GM18909 (cell line): ENCODE data around the gene SLC9A7.
A peak's percentile ranks its signal among the peaks of the same experiment; 100 is the strongest.
"Not testable (repeated sequence)": the region's sequence is repeated elsewhere in the genome, so short reads cannot be mapped to it uniquely, and the experiment has no call there.

Experiments used
- ATAC-seq: cut with Tn5 transposase; IDR thresholded peaks from one replicate; pipeline ENCODE4 v1.9.1; 2021; ENCODE audit warnings: mild to moderate bottlenecking; ENCODE audit not compliant: unreplicated experiment, poor library complexity

Gene SLC9A7

DNA sequence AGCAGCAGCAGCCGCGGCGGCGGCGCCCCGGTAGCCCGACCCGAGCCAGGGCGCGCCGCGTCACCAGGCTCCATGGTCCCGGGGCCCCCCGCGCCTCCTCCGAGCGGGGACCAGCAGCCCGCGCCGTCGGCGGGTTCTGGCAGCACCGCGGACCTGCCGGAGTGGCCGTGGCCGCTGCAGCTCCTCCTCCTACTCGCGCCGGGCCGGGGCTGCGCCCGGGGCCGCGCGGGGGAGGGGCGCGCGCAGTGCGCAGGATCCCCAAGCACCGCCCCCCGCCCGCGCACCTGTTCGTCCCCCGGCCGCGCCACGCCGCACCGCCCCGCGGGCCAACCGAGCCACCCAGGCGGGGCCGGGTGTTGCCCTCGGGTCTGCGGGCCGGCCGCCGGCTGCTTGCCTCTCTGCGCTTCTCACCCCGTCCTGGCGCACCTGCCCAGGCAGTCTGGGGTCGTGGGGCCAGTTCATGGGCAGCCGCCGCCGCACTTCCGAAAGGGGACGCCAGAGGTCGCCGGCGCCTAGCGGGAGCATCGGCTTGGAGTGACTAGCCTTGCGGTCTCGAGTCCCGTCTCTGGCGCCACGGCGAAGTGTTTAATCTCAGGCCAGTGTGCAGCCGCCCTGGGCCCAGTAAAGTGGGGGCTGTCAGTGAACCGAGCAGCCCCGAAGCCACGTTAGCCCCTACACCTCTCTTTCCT is at the start of gene SLC9A7:
Gene SLC9A7, minus strand, starts transcription at position 163 of the 689 bp plus-strand sequence. Its CDS starts 89 bp downstream, at position 74.
- ATAC-seq = peak; percentile 70

DNA sequence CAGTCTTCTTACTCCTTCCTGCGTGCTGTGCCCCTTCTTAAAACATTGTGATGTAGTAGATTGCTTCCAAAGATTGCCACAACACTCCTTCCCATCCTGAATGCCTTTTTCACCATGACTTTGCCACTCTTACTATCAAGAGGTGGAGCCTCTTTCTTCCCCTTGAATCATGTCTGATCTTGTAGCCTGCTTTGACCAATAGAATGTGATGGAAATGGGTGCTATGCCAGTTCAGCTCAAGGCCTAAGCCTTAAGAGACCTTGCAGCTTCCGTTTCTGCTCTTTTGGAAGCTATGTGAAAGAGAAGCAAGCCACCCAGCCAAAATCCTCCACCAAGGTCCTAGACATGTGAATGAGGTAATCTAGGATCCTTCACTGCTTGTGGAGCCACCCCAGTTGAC is 46.4 kb upstream of the SLC9A7 start:
- no peak for ATAC-seq

DNA sequence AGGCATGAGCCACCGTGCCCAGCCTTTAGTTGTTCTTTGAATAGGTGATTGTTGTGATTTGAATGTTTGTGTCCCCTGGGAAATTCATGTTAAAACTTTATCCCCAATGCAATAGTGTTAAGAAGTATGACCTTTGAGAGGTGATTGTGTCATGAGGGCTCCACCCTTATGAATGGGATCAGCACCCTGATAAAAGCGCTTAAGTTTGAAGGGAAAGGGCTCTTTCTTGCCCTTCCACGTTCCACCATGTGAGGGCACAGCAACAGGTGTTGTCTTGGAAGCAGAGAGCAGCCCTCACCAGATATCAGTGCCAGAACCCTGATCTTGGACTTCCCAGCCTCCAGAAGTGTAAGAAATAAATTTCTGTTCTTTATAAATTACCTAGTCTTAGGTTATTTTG is 44.2 kb upstream of the SLC9A7 start:
- ATAC-seq = no peak

DNA sequence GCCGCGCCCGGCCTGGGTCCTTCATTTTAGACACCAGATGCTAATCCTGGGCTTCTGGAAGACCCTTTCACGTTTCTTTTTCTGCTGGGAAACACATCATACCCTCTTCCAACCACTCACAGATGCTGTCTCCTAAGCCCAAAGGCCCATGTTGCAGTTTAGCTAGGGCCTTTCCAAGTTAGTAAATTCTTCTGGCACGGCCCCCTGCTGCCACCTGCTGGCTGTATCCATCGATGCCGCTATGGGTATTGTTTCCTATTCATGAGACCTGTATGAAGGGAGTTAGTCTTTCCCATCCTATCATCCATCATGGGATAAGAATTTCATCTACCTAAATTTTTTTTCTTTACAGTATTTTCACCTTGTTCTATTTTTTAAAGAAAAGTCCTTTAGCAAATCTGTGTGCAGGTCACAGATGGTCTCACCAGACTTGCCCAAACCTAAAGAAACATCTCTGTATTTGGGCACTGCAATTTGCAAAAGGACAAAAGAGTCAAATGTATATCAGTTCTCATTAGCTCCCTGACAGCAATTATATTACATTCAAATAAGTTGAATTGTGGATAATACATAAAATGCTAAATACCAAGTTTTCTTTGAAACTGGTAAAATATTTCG is 37.8 kb upstream of the SLC9A7 start:
- ATAC-seq = peak; percentile 73

DNA sequence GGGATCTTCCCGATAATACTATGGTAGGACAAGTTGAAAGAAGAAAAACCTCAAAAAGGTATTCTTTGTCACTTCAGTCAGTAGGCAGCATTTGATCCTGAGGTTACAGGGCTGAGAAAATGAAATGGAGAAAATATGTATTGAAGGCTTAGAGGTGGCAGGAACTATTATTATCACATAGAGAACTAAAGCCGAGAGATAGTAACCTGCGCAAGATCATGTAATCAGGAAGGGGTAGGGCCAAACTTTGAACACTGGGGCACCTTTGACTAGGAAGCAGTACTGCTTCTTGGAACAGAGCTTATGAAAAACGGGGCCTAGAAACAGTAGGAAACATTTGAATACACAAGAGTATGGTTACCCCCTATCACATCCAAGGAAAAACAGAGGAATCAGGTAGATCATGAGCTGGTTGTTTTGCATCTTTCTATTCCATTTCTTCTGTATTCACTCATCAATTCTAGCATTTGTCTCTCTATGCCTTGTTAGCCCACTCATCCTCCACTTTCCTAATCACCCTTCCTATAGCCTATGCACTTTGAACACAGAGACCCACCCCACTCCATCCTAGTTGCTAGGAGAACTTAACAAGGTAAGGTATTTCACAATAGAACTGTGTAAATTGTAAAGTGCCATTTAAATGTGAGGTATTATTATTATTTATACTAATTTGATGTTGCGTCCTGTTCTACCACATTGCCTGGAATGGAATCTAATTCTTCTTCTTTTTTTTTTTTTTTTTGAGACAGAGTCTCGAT is 34.6 kb upstream of the SLC9A7 start:
- ATAC-seq = no peak

GRCh38 chrX:46792810-46793188 is 33.9 kb upstream of the SLC9A7 start:
- ATAC-seq = no peak

DNA sequence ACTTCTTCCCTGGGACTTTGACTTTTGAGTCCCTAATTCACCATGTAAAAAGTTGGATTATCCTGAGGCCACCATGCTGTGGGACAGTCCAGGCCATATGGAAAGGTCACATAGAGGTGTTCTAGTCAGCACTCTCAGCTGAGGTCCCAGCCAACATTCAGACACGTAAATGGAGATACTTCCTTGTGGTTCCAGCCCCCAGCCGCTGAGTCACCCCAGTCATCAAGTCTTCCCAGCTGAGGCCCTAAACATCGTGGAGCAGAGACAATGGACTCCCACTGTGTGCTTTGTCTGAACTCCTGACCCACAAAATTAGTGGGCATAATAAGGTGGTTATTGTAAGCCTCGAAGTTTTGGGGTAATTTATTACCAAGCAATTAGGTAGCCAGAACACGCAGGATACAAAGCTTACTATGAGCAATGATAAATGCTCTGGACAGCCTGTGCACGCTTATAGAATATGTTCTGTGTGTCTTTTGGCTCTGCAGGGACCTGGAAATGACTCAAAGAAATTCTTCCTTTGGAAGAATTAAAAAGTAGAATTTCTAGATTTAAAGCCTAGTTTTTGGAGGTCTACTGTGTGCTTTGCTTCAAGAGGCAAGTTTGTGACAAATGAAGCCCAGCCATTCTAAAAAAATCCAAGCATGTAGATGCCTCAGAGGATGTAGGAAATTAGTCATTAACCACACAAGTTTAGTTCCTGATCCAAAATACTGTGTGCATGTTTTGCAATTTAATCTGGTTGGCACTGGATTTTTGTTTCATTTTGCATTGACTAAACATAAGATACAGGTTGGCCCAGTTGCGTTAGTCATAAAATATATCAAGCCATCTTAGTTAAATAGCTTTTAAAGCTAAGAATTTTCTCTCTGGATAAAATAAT is 33.2 kb upstream of the SLC9A7 start:
- no peak for ATAC-seq

DNA sequence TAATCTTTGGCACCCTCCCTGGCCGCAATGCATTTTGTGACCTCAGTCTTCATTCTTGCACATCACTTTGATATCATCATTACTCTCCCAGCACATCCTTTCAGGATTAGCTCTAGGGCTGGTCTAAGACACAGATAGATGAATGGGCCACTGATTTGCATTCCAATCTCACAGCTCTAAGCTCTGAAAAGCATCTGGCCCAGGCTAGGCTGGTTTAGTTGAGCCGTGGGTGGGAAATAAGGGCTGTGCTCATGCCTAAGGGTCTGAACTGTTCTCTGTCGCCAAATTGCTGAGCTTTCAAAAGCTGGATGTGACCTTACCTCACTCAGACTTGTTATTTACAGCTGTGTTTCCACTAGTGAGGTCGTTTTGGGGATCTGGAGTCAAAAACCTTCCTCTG is 30.0 kb upstream of the SLC9A7 start:
- no peak for ATAC-seq

- not testable (repeated sequence) for ATAC-seq
These were observed 25.5 kb upstream of the SLC9A7 start for GRCh38 chrX:46784437-46784836.

DNA sequence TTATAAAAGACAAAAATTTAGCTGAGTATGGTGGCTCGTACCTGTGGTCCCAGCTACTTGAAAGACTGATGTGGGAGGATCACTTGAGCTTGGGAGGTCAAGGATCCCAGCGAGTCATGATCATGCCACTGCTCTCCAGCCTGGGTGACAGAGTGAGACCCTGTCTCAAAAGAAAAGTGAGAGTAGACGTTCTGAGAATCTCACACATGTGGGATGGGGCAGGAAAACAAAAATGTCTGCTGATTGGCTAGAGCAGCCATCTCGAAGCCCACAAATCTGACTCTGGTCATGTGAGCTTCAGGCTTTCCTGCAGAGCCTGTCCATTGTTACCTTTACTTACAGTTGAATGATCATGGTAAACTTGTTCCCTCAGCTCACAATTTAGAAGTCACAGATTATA is 23.1 kb upstream of the SLC9A7 start:
- no peak for ATAC-seq

DNA sequence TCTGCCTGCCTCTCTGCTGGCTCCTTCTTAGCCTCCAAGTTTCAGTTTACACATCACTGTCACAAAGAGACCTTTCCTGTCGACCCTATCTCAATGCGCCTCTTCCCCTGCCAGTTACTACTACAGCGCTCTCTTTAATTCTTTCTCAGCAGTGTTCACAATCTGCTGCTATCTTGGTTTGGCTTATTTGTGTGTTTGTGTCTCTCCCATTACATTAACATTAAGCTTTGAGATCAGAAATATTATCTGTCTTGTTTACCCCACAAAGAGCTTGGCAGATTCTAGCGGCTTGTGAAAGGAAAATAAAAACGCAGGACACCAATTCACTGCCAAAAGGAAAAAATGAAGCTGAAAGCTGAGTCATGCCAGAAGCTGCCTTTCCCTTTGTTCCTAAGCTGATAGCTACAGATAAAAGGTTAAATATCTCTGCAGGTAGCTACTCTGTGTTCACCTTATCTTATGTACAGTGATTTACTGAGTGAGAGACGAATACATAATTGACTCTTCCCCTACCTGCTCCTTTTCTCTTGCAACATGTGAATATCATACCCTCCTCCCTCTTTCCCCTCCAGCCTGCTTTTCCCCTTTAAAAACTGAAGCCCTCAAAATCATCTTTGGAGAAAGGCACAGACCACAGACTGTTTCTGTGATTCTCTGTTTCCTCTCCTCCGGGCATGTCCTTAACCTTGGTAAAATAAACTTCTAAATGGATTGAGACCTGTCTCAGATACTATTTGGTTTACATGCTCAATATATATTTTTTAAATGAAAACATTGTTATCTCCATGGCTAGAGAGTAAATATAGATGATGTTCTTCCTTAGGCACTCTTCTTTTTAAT is 19.3 kb upstream of the SLC9A7 start:
- ATAC-seq = no peak

- ATAC-seq = no peak
These were observed 11.9 kb upstream of the SLC9A7 start for GRCh38 chrX:46770817-46771163.

- no peak for ATAC-seq
These were observed 11.3 kb upstream of the SLC9A7 start for GRCh38 chrX:46770000-46770816.

GRCh38 chrX:46762963-46763362 is 4.0 kb upstream of the SLC9A7 start:
- no peak for ATAC-seq

DNA sequence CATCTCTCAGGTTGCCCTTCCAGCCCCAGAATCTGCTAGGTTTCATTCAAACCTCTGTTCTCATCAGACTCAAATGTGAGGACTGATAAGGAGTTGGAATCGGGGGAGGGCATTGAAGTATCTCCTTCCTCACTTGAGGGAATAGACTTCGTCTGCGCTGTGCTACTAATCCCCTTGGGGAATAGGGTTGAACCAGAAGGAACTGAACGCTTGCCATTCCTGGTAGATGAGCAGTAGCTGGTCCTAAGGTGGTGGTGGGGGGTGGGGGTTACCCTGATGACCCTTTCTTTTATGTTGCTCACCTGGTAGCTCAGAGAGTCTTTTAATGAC is 692 bp upstream of the SLC9A7 start:
- no peak for ATAC-seq

- peak; percentile 7 for ATAC-seq
These were observed 559 bp downstream of the SLC9A7 start for GRCh38 chrX:46758163-46758955.

DNA sequence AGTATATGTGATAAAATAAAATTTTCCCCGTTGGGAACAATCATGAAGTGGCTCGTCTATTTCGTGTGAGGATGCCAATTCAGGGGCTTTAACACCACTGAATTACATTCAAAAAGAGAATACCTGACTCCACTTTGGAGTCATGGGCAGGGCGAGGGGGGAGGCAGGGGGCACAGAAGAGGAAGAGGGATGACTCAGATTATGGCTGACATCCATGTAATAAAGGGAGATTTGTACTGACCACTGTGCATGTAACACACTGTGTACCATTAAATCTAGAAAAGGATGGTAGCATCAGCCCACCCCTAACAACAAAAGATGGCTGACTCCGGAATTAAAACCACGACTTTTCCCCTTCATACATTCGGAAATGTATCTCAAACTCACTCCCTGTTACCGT is 1.3 kb downstream of the SLC9A7 start:
- ATAC-seq = no peak

DNA sequence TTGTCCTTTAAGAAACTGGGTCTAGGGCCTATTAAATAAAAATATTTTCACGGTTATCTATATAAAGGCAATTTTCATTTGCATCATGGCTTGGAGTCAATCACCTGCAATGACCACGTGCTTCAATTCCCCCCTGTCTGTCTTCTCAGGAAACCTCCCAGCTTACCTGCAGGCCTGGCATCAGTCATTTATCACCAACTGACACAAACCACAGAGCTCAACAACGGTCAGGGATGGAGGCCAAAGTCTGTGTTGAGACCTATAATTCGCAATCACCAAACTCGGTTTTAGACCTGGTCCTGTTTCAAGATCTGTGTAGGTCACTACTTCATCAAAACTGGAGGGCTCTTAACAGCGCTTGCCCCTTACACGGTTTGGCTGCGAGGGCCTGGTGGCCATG is 1.9 kb downstream of the SLC9A7 start:
- ATAC-seq = no peak
